Natural killer cell (primary cell): ENCODE results near the gene ZNF682. TPM values are rescaled to one million over a fixed set of nuclear protein-coding genes. Genes with fewer than 3 reads are reported as not detected.
"Not testable (repeated sequence)": the region's sequence is repeated elsewhere in the genome, so short reads cannot be mapped to it uniquely, and the experiment has no call there.

Experiments
- ATAC-seq, 3 donors: fragments of 150-1000 bp in 2 of 3; fragments of 200-7000 bp in 1 of 3; cut with Tn5 transposase; 1 replicate in 1 of 3; 2 replicates in 2 of 3; pipeline ENCODE4 v1.10.0; 2021; ENCODE audit warnings: mild to moderate bottlenecking in 2 of 3, moderate library complexity in 2 of 3
- DNase-seq, 2 donors: peaks; one replicate each; pipeline versions ENCODE4 v3.0.0 to v3.0.0-alpha.2; 2013 to 2021; ENCODE audit warnings: mixed read lengths in 1 of 2
- H3K27ac ChIP-seq: one replicate; pipeline ENCODE4 v1.5.1; 2013; ENCODE audit warnings: mild to moderate bottlenecking, low read length
- H3K27me3 ChIP-seq: one replicate; pipeline ENCODE4 v1.6.1; 2013; ENCODE audit warnings: low read length; ENCODE audit not compliant: control insufficient read depth, insufficient read depth
- H3K36me3 ChIP-seq: one replicate; pipeline ENCODE4 v1.6.1; 2013; ENCODE audit warnings: low read length; ENCODE audit not compliant: control insufficient read depth, insufficient read depth
- H3K4me1 ChIP-seq: one replicate; pipeline ENCODE4 v1.6.1; 2013; ENCODE audit warnings: low read length; ENCODE audit not compliant: control insufficient read depth, insufficient read depth
- H3K4me3 ChIP-seq: one replicate; pipeline ENCODE4 v1.5.1; 2013; ENCODE audit warnings: low read length
- H3K9me3 ChIP-seq: one replicate; pipeline ENCODE4 v1.6.1; 2013; ENCODE audit warnings: low read length; ENCODE audit not compliant: control insufficient read depth, insufficient read depth
- H3K27ac Mint-ChIP-seq, 2 donors: one replicate each; pipeline ENCODE4 v1.8.0; 2022; ENCODE audit warnings: mild to moderate bottlenecking in 2 of 2, mixed read lengths in 2 of 2, moderate library complexity in 1 of 2
- H3K27me3 Mint-ChIP-seq, 2 donors: one replicate each; pipeline ENCODE4 v1.8.0; 2022; ENCODE audit warnings: low read depth in 2 of 2, mixed read lengths in 2 of 2
- H3K36me3 Mint-ChIP-seq: one replicate; pipeline ENCODE4 v1.8.0; 2022; ENCODE audit warnings: mixed read lengths
- H3K4me1 Mint-ChIP-seq, 2 donors: one replicate each; pipeline ENCODE4 v1.8.0; 2022; ENCODE audit warnings: mixed read lengths in 2 of 2
- H3K4me3 Mint-ChIP-seq: one replicate; pipeline ENCODE4 v1.8.0; 2022; ENCODE audit warnings: mild to moderate bottlenecking, moderate library complexity, mixed read lengths
- H3K9me3 Mint-ChIP-seq, 2 donors: one replicate each; pipeline ENCODE4 v1.8.0; 2022; ENCODE audit warnings: mixed read lengths in 2 of 2
- CTCF ChIP-seq: fragments of 200-600 bp; IDR thresholded peaks from one replicate; pipeline ENCODE4 v1.8.0; 2022; ENCODE audit warnings: antibody characterized with exemption
- WGBS: methylation state at CpG from one replicate; pipeline ENCODE4 v1.1.7; 2013; ENCODE audit warnings: missing lambda C conversion rate; ENCODE audit not compliant: insufficient coverage; 5-methylcytosine and 5-hydroxymethylcytosine counted together
- intact Hi-C: fragments of 100-400 bp; cut with micrococcal nuclease; formaldehyde crosslinking; loops from one replicate; pipeline ENCODE4 v1.14.2; 2022
- total RNA-seq, 4 donors: library from RNA; stranded (reverse); fragments of 120-200 nt in 1 of 4; gene quantifications; one replicate each; pipeline versions ENCODE4 v1.2.3 to v1.2.4, GENCODE V29; 2013 to 2022

The ZNF682 gene
- 10 to 100 TPM in 2 of 3 donors, 1 to 10 TPM in 1; 9.6 to 16.1 (median 13.4) TPM for total RNA-seq
- 6.7 TPM for total RNA-seq (2013)

- no peaks in the 10 kb centered on the region for H3K36me3 ChIP-seq
- H3K4me1 Mint-ChIP-seq = peaks cover 11% of the 10 kb centered on the region in 2 donors
- H3K27me3 ChIP-seq = no peaks in the 10 kb centered on the region
- peaks cover 13% of the 10 kb centered on the region for H3K4me1 ChIP-seq
- WGBS = under 1% methylated on average over 25 of the region's 25 CpGs
- DNase-seq (peak; percentile 94 to 97), ATAC-seq (peak; percentile 98 to 100 (median 99))
- H3K36me3 Mint-ChIP-seq = no peaks in the 10 kb centered on the region
- H3K27ac ChIP-seq = peak within 1 kb of the TSS; percentile 68
- H3K9me3 Mint-ChIP-seq = no peaks in the 10 kb centered on the region
- H3K27me3 Mint-ChIP-seq = peaks cover 5 to 6% of the 10 kb centered on the region in 2 donors
- TF ChIP-seq CTCF = no peak
- H3K4me3 ChIP-seq = peak within 1 kb of the TSS; percentile 76
- H3K9me3 ChIP-seq = no peaks in the 10 kb centered on the region
- peak within 1 kb of the TSS; percentile 96 for H3K4me3 Mint-ChIP-seq
- H3K27ac Mint-ChIP-seq = peak within 1 kb of the TSS; percentile 83 to 97
- intact Hi-C loops = loop anchor here (1.0 kb wide), 2 partner anchors 38 to 737 kb away; partner anchors contain the start of genes ZNF66 and ZNF90
These were observed at the start of gene ZNF682 for GRCh38 chr19:20039203-20039723. TSS of gene ZNF682 (minus strand) at chr19:20039505. CDS start at chr19:20039345, 160 bp downstream.

GRCh38 chr19:20082876-20083275 lies 43.6 kb upstream of the ZNF682 start:
- 86% methylated on average over 7 of the region's 7 CpGs for WGBS
- H3K4me3 Mint-ChIP-seq, H3K27me3 ChIP-seq, intact Hi-C loops, H3K27ac ChIP-seq, H3K9me3 Mint-ChIP-seq, ATAC-seq, DNase-seq, H3K9me3 ChIP-seq, H3K36me3 ChIP-seq, H3K27ac Mint-ChIP-seq, H3K4me3 ChIP-seq, H3K36me3 Mint-ChIP-seq, H3K27me3 Mint-ChIP-seq: not testable (repeated sequence)
- H3K4me1 Mint-ChIP-seq = peaks cover 13 to 15% of the 10 kb centered on the region in 2 donors
- H3K4me1 ChIP-seq = peaks cover 11% of the 10 kb centered on the region

- 83% methylated on average over 2 of the region's 3 CpGs for WGBS
- H3K36me3 ChIP-seq, DNase-seq, H3K36me3 Mint-ChIP-seq, H3K27me3 Mint-ChIP-seq, H3K27ac ChIP-seq, H3K4me3 Mint-ChIP-seq, H3K27ac Mint-ChIP-seq, H3K4me3 ChIP-seq, H3K9me3 Mint-ChIP-seq, ATAC-seq, H3K27me3 ChIP-seq, H3K9me3 ChIP-seq, intact Hi-C loops: not testable (repeated sequence)
- H3K4me1 ChIP-seq = peaks cover 15% of the 10 kb centered on the region
- peaks cover 15 to 19% of the 10 kb centered on the region in 2 donors for H3K4me1 Mint-ChIP-seq
These were observed 43.0 kb upstream of the ZNF682 start for GRCh38 chr19:20082232-20082833.

- peaks cover 15 to 19% of the 10 kb centered on the region in 2 donors for H3K4me1 Mint-ChIP-seq
- H3K36me3 Mint-ChIP-seq = no peaks in the 10 kb centered on the region
- Histone ChIP-seq H3K36me3 (no peaks in the 10 kb centered on the region), H3K4me3 (no peak overlapping the region), H3K4me1 (peaks cover 15% of the 10 kb centered on the region), H3K9me3 (peaks cover 4% of the 10 kb centered on the region), H3K27me3 (no peaks in the 10 kb centered on the region), H3K27ac (no peak overlapping the region)
- 87% methylated on average over 3 of the region's 3 CpGs for WGBS
- no peak for DNase-seq
- H3K27me3 Mint-ChIP-seq = no peaks in the 10 kb centered on the region
- ATAC-seq = no peak
- no peak for TF ChIP-seq CTCF
- peak overlapping the region; percentile 7 for H3K4me3 Mint-ChIP-seq
- no peaks in the 10 kb centered on the region for H3K9me3 Mint-ChIP-seq
- H3K27ac Mint-ChIP-seq = no peak overlapping the region
- intact Hi-C loops = no loop called here
These were observed 41.4 kb upstream of the ZNF682 start for GRCh38 chr19:20080656-20081055.
